HG02973 (cell line): ENCODE data around the gene NUTM2B.
"Not testable (repeated sequence)": the region's sequence is repeated elsewhere in the genome, so short reads cannot be mapped to it uniquely, and the experiment has no call there.

Experiments used
- ATAC-seq: cut with Tn5 transposase; IDR thresholded peaks from one replicate; pipeline ENCODE4 v1.9.1; 2021; ENCODE audit warnings: moderate library complexity; ENCODE audit not compliant: unreplicated experiment

Gene NUTM2B, protein sequence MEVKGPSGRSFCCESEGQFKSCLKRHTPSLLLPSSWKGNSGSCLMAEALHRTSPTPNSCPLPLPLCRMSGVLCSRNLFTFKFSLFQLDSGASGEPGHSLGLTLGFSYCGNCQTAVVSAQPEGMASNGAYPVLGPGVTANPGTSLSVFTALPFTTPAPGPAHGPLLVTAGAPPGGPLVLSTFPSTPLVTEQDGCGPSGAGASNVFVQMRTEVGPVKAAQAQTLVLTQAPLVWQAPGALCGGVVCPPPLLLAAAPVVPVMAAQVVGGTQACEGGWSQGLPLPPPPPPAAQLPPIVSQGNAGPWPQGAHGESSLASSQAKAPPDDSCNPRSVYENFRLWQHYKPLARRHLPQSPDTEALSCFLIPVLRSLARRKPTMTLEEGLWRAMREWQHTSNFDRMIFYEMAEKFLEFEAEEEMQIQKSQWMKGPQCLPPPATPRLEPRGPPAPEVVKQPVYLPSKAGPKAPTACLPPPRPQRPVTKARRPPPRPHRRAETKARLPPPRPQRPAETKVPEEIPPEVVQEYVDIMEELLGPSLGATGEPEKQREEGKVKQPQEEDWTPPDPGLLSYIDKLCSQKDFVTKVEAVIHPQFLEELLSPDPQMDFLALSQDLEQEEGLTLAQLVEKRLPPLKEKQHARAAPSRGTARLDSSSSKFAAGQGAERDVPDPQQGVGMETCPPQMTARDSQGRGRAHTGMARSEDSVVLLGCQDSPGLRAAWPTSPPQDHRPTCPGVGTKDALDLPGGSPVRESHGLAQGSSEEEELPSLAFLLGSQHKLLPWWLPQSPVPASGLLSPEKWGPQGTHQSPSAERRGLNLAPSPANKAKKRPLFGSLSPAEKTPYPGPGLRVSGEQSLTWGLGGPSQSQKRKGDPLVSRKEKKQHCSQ

DNA sequence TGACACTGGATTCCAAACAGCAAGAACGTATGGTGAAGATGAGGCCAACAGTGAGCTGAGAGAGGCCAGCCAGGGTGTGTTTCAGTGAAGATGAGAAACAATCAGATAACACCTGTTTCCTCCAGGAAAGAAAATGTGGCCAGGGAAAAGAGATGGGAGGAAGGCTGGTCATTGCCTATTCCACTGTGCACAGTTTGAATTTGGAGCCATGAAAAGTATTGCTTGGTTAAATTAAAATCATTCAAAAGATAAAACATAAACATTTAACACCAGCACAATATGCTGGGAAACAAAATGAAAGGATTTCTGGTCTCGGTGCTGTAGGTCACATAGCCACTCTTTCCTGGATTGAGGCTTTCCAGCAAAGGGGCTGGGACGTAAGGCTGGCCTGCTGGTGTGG lies at the start of gene NUTM2B:
NUTM2B (plus strand) TSS at position 301 of the 400 bp plus-strand sequence. CDS start 383 bp downstream, outside the sequence.
- ATAC-seq, result not testable (repeated sequence)

DNA sequence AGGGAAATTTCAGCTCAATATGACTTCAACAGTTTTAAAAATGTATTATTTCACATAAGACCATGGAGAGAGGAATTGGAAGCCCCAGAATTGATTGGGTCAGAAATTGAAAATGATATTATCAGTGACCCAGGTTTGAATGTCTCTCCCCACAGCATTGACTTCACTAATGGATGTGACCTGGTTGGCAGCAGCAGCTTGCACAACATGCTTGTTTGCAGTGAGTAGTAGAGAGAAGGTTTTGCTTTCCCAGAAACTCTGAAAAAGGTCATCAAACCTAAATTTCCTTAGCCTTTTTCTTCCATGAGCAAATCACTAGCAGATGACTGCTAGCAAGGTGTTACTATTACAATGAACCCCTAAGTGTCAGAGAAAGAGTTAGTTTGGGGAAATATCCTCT lies 39.7 kb upstream of the NUTM2B start:
- not testable (repeated sequence) for ATAC-seq

DNA sequence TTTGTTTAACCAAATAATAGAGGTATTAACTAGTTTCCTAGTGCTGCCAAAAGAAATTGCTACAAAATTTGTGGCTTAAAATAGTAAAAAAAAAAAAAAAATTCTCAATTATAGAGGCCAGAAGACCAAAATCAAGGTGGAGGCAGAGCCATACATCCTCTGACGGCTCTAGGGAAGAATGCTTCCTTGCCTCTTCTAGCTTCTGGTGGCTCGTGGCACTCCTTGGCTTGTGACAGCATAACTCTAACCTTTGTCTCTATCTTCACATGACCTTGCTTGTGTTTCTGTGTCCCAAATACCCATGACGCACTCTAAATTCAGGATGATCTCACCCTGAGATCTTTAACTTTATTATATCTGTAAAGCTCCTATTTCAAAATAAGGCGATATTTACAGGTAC lies 38.3 kb upstream of the NUTM2B start:
- ATAC-seq, result not testable (repeated sequence)

DNA sequence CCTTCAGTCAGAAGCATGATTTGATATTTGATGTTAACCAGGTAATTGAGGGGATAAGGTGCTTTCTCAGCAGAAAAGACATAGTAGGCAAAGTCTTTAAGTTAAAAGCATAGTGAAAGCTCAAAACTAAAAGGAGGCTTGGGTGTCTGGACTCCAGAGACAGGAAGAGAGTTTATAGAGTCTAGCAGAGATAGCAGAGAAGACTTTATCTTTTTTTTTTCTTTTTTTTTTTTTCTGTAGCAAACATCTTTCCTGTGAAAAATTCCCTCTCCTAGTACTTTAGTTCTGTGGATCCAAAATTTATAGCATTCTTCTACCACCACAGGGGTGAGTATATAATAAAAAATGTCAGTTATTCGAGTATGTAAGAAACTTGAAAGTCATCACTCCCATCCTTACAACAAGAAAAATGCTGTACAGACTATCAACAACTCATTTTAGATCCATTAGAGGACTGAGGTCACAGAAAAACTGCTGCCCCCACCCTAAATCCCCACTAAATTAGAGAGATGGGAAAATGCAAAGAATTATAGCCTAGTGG lies 33.7 kb upstream of the NUTM2B start:
- ATAC-seq, result not testable (repeated sequence)

DNA sequence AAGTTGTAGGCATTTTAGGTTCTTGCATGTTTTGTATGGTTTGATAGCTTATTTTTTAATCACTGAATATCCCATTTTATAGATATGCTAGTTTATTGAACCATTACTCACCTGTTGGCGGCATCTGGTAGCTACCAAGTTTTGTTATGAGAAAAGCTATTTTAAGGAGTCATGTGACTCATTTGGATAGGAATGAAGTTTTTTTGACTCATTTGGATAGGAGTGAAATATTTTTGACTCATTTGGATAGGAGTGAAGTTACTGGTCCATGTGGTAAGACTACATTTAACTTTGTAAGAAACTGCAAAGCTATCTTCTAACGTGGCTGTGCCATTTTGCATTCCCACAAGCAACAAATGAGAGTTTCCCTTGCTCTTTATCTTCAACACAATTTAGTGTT lies 28.1 kb upstream of the NUTM2B start:
- ATAC-seq, result not testable (repeated sequence)

DNA sequence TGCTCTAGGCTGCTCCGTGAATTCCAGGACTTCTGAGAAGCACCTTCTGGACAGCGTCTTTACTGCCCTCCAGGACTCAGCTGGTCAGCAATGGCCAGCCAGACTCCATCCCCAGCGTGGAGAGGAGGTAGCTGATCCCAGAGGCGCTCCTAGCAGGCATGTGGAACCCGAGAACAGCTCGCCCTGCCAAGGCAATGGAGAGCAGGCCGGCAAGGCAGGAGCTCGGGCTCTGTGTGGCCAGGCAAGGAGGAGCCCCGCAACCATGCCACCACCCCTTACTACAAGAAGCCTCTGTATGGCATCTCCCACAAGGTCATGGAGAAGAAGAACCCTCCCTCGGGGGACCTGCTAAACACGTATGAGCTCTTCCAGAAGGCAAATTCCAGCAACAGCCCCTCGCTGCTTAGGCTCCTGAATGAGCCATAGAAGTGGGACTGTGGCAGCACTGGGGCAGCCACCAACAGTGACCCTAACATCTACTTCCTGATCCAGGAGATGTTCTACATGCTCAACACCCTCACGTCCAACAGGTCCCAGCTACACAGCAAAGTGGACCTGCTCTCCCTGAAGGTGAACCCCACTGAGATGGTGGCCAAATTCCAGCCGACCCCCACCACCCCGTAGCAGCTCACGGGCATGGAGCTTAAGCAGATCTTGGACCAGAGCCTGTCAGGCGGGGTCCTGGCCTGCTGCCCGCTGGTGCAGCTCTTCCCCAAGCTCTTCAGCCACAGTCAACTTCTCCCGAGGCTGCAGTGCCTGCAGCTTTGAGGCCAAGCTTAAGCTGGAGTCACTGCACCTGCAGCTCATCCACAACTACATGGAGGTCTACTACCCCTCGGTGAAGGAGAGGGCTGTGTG lies 19.8 kb upstream of the NUTM2B start:
- not testable (repeated sequence) for ATAC-seq

DNA sequence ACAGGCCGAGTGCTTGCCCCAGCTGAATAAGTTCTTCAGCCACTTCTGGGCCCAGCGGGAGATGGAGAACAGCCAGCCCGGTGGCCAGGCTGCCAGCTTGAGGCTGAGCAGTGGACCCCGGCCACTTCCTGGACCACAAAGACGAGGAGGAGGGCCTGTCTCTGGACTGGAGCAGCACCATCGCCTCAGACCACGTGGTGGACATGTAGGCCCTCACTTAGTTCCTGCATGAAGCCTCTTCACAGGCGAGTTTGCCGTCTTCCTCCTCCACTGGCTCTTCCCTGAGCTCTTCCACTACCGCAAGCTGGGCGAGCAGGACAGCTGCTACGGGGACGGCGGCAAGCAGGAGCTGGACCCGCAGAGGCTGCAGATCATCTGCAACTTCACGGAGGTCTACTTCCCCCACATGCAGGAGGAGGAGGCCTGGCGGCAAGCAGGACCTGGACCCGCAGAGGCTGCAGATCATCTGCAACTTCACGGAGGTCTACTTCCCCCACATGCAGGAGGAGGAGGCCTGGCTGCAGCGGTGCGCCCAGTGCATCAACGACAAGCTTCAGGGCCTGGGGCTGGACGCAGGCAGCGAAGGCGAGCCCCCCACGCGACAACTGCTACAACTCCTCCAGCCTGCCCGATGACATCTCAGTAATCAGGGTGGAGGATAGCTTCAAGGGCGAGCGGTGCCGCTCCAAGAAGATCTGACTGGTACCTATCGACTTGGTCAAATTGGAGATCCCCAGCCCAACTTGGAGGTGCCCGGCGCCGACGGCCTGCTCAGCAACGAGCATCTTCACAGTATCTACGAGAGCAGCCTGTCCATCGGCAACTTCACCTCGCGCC lies 18.9 kb upstream of the NUTM2B start:
- not testable (repeated sequence) for ATAC-seq

DNA sequence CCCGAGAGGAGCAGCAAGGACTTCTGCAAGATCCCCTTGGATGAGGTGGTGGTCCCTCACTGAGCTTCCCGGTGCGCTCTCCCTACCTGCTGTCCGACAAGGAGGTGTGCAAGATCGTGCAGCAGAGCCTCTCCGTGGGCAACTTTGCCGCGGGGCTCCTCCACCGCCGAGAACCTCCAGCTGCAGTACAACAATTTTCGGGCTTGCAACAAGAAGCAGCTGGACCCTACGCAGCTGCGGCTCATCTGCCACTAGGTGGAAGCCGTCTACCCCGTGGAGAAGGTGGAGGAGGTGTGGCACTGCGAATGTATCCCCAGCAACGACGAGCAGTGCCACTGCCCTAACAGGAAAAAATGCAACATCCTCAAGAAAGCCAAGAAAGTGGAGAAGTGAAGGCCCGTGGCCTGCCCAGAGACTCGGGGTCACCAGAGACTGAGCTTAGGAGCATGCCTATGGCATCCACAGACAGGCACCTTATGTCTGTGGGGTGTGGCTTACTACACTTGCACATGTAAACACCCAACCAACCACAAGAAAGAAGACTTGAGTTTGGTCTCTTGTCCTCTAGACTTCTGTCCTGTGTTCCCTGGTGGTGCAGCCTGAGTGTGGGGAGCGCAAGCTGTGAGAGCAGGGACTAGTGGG lies 17.9 kb upstream of the NUTM2B start:
- ATAC-seq, result peak; percentile 71

DNA sequence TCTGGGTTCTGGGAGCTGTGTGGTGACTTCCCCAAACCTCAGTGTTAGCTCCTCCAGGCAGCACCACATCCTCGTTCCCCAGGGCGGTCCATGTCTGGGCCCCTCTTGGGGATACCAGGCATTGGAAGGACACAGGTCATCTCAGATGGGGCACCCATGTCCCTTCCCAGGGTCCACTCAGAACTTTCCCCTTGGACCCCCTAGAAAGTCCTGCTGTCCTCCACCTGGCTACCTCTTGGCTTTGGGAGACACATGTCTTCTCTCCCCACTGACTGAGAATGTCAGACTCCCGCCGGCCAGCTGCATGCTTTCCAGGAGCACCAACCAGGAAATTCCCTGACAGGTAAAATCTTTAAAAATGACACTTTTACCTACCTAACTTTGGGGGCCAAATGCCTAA lies 16.4 kb upstream of the NUTM2B start:
- ATAC-seq, result not testable (repeated sequence)

DNA sequence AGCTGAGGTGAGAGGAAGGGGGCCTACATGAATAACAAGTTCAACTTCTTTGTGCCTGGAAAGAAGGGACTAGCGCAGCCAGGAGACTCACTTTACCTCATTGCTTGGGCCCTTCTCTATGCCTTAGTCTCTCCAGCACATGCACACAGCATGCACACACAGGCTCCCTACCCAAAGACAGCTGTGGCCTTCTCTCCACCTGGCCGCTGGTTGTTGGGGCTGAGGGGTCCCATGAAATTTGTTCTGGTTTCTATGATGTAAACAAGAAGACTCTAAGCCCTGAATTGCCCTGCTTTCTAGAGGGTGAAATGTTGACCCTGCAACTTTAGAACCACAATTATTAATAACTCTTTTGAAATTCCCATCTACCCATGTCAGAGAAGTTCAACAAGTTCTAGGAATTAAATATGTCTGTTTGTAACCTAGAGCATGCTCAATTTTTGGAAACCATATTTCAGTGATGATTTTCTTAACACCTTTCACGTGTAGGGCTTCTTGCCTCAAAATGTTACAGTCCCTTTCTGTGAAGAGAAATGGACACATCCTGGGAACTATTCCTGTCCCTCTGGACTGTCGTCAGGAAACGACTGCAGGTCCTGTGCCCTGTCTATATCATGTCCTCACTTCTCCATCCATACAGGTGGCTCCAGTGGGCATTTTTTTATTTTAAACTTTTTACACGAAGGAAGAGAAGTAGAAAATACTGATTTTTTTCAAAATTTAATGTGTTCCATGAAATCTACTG lies 15.4 kb upstream of the NUTM2B start:
- ATAC-seq, result not testable (repeated sequence)

DNA sequence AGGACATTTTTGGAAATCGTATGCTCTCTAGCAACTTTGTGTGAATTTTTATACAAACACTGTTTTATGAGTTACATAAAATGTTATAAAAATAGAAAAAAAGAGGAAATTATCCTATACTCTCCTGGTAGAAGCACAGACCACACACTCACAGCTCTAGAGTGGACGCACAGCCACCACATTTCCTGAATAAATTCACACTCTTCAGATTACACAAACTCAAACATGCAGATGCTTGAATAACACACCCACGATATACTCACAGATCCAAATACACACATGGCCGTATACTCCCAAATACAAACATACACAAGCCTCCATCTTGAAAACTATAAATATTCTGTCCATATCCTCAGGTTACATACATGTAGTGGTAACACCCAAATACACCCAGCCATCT lies 14.2 kb upstream of the NUTM2B start:
- not testable (repeated sequence) for ATAC-seq

DNA sequence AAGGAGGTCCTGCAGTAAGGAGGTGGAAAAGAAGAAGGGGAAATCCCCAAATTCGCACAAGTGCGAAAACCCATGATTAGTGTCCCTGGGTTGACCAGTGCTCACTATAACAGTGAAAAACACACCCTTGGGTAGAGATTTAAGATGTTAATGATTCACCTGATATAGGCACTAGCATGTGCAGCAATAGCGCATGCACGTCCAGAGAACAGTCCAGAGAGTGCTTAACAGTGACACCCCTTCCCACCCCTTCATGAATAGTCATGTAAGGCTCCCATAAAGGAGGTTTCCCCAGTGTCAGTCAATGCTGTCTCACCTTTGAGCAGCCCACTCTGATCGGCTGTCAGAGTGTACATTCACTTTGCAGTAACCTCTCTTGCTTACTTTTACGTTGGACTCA lies 6.4 kb upstream of the NUTM2B start:
- not testable (repeated sequence) for ATAC-seq

DNA sequence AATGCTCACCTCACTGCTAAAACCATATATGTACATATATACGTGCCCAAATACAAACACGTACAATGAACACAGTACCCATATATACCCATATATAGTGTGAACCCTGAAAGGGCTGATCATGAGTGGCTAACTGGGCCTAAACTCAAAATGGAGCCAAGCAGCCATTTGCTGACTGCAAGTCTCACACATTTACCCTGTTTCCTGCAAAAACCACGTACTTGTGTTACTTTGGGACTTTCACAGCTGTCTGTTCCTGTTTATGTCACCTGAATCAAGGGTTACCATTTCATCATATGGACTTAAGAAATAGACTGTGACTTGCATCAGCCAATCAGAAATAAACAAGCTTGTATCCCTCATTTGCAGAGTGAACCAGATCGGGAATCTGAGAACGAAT lies 5.9 kb upstream of the NUTM2B start:
- ATAC-seq, result not testable (repeated sequence)

DNA sequence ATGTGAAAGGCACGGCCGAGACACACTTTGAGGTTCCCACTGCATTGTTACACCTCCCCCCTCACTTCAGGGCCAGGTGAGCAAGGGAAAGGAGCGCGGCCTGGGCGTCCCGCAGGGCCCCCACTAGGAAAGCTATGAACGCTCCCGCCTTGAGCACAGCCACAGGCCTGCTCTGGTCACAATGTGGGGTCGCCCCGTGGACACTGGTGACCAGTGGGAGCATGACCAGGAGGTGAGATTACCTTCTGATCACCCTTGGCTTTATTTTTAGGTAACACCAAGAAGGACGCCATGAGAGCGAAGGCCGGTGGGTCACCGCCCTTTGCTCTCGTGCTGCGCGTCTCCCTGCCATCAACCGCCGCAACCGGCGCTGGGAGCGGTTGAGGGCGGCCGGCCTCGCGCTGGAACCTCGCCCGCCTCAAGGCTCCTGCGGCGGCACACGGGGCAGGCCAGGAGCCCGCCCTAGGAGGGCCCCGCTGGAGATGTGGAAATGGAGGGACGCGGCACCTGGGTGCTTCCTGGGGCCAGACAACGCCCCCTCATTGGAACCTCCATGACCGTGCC lies 2.6 kb upstream of the NUTM2B start:
- not testable (repeated sequence) for ATAC-seq

DNA sequence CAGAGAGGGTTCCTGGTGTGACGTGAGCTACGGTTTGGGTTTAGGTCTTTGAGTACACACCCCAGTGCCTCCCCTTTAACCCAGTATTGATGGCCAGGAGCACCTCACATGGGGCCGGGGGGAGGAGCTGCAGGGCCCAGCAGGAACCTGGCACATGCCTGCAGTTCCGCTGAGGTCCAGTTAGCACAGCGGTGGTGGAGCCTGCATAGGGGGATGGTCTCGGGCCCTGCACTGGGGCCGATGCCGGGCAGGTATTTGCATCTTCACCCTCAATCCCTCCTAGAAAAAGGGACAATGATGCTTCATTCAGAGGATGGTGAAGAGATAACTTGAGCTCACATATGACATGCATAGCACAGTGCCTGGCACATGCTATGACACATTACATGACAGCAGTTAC lies 4.0 kb downstream of the NUTM2B start:
- not testable (repeated sequence) for ATAC-seq

DNA sequence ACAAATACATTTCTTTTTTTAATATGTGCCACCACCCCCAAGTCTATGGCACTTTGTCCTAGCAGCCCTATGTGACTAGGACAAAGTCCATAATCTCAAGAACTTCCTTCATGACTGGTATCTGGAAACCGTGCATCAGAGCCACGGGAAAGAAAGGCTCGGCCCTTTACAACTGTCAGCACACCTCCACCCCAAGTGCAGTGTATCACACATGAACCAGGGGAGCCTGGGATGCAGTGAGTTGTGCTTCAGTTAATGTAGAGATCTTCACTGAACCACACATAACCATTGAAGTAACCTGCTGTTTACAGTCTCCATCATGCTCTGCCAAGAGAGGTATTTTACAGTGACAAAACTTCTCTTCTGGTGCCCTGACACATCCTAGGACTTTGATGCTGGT lies 11.9 kb downstream of the NUTM2B start:
- not testable (repeated sequence) for ATAC-seq

DNA sequence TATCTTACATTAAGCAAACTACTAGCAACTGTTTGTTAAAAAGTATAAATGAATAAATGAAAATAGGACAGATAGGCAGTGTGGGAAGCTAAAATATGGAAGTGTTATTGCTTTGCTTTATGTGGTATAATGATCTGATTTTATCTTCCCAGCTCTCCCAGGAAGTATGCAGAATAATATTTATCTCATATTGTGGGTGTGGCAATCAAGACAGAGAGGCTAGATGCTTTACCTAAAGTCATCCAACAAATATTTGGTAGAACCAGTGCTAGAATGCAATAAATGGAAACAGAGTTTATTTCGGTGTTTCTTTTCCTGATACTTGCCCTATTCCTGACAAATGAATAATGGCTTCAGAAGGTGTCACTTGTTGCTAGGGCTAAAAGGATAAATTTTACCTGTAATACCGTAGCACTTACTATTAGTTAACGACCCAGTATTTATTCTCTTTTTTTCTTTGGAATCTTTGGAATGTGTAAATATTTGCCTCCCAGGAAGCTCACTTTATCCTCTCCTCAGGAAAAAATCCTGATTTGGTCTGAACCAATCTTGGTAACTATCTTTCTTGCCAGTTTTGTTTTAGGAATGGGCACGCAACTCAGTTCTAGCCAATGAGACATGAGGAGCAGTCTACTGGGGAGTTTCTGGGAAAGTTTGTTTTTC lies 14.0 kb downstream of the NUTM2B start:
- ATAC-seq, result not testable (repeated sequence)

DNA sequence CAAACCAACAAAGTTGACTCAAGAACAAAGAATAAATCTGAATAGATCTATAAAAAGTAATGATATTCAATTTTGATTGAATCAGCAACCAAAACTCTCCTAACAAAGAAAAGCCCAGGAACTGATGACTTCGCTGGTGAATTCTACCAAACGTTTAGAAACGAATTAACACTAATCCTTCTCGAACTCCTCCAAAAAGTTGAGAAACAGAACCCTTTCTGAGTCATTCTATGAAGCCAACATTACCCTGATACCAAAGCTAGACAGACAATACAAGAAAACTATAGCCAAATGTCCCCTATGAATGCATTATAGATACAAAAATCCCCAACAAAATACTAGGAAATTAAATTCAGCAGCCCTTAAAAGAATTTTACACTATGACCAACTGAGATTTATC lies 17.0 kb downstream of the NUTM2B start:
- ATAC-seq, result not testable (repeated sequence)
